ENCODE data around the gene TUBG1.

The TUBG1 gene

DNA sequence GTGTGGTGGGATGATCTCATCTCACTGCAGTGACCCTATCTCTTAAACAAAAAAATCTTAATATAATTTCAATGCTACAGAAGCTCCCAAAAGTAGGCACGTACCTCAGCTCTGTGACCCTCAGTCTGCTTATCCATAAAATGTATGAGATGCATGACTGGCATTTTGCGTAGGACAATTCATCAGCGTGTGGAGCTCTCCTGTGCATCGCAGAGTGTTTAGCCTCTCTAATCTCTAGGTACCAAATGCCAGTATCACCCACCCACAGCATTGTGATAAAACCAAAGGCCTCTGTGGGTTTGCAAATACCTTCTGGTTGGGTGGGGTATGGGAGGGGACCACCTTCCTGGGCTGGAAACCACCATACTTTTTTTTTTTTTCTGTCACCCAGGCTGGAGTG, 30.6 kb downstream of the TUBG1 start:
- H3K27ac ChIP-seq = no peak overlapping the region
- H3K27me3 ChIP-seq = no peaks in the 10 kb centered on the region
- no peaks in the 10 kb centered on the region for H3K9me3 ChIP-seq
- TF ChIP-seq, protein P1, sequence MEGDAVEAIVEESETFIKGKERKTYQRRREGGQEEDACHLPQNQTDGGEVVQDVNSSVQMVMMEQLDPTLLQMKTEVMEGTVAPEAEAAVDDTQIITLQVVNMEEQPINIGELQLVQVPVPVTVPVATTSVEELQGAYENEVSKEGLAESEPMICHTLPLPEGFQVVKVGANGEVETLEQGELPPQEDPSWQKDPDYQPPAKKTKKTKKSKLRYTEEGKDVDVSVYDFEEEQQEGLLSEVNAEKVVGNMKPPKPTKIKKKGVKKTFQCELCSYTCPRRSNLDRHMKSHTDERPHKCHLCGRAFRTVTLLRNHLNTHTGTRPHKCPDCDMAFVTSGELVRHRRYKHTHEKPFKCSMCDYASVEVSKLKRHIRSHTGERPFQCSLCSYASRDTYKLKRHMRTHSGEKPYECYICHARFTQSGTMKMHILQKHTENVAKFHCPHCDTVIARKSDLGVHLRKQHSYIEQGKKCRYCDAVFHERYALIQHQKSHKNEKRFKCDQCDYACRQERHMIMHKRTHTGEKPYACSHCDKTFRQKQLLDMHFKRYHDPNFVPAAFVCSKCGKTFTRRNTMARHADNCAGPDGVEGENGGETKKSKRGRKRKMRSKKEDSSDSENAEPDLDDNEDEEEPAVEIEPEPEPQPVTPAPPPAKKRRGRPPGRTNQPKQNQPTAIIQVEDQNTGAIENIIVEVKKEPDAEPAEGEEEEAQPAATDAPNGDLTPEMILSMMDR (IDR thresholded peaks at IDR 0.05) = no peak
- H3K36me3 ChIP-seq = no peaks in the 10 kb centered on the region
- intact Hi-C loops (cut with DNase I; ENCODE audit: low total_unique reads) = no loop called here
- DNase-seq = no peak
- H3K4me3 ChIP-seq = no peak overlapping the region
- H3K4me1 ChIP-seq = no peaks in the 10 kb centered on the region

- Histone ChIP-seq H3K36me3 (no peaks in the 10 kb centered on the region), H3K27ac (no peak overlapping the region), H3K4me3 (no peak overlapping the region), H3K4me1 (no peaks in the 10 kb centered on the region), H3K27me3 (no peaks in the 10 kb centered on the region), H3K9me3 (no peaks in the 10 kb centered on the region)
- DNase-seq = no peak
- intact Hi-C loops (cut with DNase I; ENCODE audit: low total_unique reads) = no loop called here
- TF ChIP-seq, protein P1 (IDR thresholded peaks at IDR 0.05) = no peak
Observed at GRCh38 chr17:42642336-42642735, 32.9 kb downstream of the TUBG1 start.

GRCh38 chr17:42647778-42648177, 38.3 kb downstream of the TUBG1 start:
- H3K27me3 ChIP-seq = no peaks in the 10 kb centered on the region
- no peak for DNase-seq
- H3K9me3 ChIP-seq = no peaks in the 10 kb centered on the region
- no peaks in the 10 kb centered on the region for H3K4me1 ChIP-seq
- no peak overlapping the region for H3K4me3 ChIP-seq
- H3K27ac ChIP-seq = no peak overlapping the region
- H3K36me3 ChIP-seq = no peaks in the 10 kb centered on the region
- intact Hi-C loops (cut with DNase I; ENCODE audit: low total_unique reads) = no loop called here
- TF ChIP-seq, protein P1 (IDR thresholded peaks at IDR 0.05) = no peak

DNA sequence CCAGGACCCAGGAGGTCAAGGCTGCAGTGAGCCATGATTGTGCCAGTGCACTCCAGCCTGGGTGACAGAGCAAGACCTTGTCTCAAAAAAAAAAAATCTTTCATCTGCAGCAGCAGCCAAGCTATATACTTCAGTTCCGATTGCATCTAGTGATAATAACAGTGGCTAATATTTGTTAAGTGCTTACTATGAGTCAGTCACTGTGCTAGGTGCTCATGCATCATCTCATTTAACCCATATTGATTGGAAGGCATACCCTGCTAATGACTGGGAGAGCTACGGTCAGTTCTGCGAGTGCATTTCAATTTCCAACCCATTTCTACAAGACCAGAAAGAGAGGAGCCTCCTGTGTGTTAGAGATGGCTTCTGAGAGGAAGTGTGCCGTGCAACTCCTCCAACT, 41.9 kb downstream of the TUBG1 start:
- Histone ChIP-seq H3K4me3 (no peak overlapping the region), H3K36me3 (no peaks in the 10 kb centered on the region), H3K4me1 (peaks cover 0 to 14% (median 6%) of the 10 kb centered on the region in 4 donors), H3K27ac (no peak overlapping the region), H3K9me3 (no peaks in the 10 kb centered on the region), H3K27me3 (no peaks in the 10 kb centered on the region)
- TF ChIP-seq, protein P1 (IDR thresholded peaks at IDR 0.05) = no peak
- no peak for DNase-seq
- intact Hi-C loops (cut with DNase I; ENCODE audit: low total_unique reads) = loop anchor here (5.0 kb wide), 1 partner anchor 44 kb away; the partner anchor contains the start of genes RETREG3 and TUBG1

DNA sequence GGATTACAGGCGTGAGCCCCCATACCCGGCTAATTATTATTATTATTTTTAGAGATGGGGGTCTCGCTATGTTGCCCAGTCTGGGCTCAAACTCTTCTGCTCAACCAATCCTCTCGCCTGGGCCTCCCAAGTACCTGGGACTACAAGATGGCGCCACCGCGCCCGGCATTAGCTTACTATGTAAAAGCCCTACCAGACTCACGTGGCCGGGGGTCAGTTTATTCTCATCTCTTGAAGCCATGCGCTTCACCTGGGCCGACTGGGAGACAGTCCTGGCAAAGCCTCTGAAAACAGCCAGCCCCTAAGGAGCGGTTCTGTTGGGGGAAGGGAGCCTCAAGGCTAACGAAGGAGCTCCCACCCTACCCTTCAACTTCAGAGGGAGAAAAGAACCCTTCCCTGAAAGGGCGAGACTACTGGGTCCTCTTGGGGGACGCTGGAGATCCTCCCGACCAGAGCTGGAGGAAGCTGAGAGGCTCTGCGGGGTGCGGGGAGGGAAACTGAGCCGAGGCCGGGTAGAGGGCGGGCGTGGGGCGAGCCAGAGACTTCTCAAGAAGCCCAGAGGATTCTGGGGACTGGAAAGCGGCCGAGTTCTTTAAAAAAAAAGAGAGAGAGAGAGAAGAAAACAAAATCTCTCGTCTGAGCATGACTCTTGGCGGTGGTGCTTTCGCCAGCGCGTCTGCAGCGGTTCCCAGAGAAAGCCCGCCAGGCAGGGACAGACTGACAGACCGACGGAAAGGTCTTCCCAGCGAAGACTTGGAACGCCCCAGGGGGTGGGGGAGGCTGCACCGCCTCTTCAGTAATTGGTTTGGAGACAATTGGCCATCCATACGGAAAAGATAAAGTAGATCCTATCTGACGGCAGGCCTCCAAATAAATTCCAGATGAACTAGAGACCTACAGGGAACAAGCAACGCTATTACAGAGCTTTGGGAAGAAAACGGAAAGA, 44.0 kb downstream of the TUBG1 start:
- H3K9me3 ChIP-seq = no peaks in the 10 kb centered on the region
- DNase-seq = peak; percentile 61 to 89
- H3K4me1 ChIP-seq = peaks cover 0 to 14% (median 6%) of the 10 kb centered on the region in 4 donors
- H3K27me3 ChIP-seq = no peaks in the 10 kb centered on the region
- peak overlapping the region; percentile 43 to 46 for H3K4me3 ChIP-seq
- intact Hi-C loops (cut with DNase I; ENCODE audit: low total_unique reads) = loop anchor here (5.0 kb wide), 1 partner anchor 46 kb away; the partner anchor contains the start of genes RETREG3 and TUBG1
- no peaks in the 10 kb centered on the region for H3K36me3 ChIP-seq
- TF ChIP-seq, protein P1 (IDR thresholded peaks at IDR 0.05) = no peak
- H3K27ac ChIP-seq = peak overlapping the region; percentile 80 to 86

Data from tibial artery (tissue), 4 donors.